ENCODE measurements around the gene PEX3. TPM values are rescaled to one million over a fixed set of nuclear protein-coding genes. Genes with fewer than 3 reads are reported as not detected.
A peak's percentile ranks its signal among the peaks of the same experiment; 100 is the strongest.
"Not testable (repeated sequence)": the region's sequence is repeated elsewhere in the genome, so short reads cannot be mapped to it uniquely, and the experiment has no call there.

Gene PEX3
- total RNA-seq, 2 experiments from 2014 or later: 19.7 to 21.1 TPM

DNA sequence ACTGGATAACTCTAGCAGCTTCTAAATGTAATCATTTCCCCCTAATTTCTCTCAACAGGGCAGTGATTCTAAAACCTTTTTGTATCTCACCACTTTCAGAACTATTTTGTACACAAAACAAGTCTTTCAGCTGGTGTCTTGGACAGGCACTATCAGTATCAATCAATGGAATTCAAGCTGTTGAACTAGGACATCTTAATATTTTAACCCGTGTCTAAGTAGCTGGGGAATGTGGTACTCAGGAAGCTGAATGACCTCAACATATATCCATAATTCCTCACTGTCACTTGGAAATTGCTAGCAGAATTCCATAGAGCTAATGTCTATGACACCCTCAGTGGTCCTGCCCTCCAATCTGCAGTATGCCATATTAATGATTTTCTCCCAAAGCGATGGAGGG, 24.6 kb upstream of the PEX3 start:
- intact Hi-C loops (cut with micrococcal nuclease): loop anchor here (2.0 to 5.0 kb wide), 2 partner anchors 857 to 954 kb away; no protein-coding TSS in a partner anchor
- Mint-ChIP-seq H3K4me1 (ENCODE audit: low read depth) (no peaks in the 10 kb centered on the region), H3K4me3 (no peak overlapping the region), H3K27ac (no peak overlapping the region), H3K36me3 (peaks cover 11% of the 10 kb centered on the region), H3K9me3 (no peaks in the 10 kb centered on the region), H3K27me3 (no peaks in the 10 kb centered on the region)
- CTCF ChIA-PET: interaction anchor here (0.6 to 4.1 kb wide), 7 partner anchors 56 to 951 kb away, joined by 3 to 25 read pairs (median 4); no protein-coding TSS in a partner anchor
- no peak for DNase-seq
- POLR2A ChIA-PET: no interaction called here

DNA sequence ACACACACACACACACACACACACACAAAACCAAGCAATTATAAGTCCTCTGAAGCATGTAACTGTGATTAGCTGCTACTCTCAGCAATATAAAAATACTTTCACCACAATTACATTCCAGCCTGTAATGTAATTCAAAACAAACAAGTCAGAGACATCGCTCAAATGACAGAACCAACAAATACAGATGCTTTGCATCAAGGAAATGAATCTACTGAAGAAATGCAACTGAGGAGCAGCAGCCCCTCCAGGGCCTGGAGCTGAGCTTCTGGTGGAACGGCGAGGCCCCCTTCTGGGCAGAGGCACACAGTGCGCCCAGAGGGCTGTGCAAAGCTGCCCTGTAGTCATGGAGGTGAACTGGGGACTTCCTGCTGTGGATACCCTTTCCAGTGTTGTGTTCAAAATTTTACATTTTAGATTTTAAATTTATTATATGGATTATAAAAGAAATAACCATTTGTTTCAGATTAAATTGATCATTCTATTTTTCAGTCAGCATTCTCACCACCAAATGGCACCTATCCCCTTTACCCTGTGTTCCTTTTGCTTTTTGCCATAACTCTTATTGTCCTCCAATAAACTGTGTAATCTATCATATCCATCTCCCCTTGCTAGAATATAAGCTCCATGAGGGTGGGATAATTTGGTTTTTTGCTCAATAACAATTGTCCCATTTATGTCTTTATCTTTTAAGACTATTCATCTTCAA, 23.3 kb upstream of the PEX3 start:
- ChIA-PET CTCF (interaction anchor here (0.6 to 4.1 kb wide), 24 partner anchors 10 to 1071 kb away, joined by 3 to 25 read pairs (median 4); no protein-coding TSS in a partner anchor), POLR2A (interaction anchor here (0.6 kb wide), 1 partner anchor 338 kb away, joined by 3 read pairs; no protein-coding TSS in a partner anchor)
- no peak overlapping the region for H3K4me3 Mint-ChIP-seq
- H3K27me3 Mint-ChIP-seq: no peaks in the 10 kb centered on the region
- no peak overlapping the region for H3K27ac Mint-ChIP-seq
- H3K36me3 Mint-ChIP-seq: peaks cover 15% of the 10 kb centered on the region
- no peaks in the 10 kb centered on the region for H3K9me3 Mint-ChIP-seq
- intact Hi-C loops (cut with micrococcal nuclease): loop anchor here (1.0 to 5.0 kb wide), 4 partner anchors 194 to 955 kb away; no protein-coding TSS in a partner anchor
- peaks cover 6% of the 10 kb centered on the region for H3K4me1 Mint-ChIP-seq (ENCODE audit: low read depth)
- peak; percentile 78 for DNase-seq

DNA sequence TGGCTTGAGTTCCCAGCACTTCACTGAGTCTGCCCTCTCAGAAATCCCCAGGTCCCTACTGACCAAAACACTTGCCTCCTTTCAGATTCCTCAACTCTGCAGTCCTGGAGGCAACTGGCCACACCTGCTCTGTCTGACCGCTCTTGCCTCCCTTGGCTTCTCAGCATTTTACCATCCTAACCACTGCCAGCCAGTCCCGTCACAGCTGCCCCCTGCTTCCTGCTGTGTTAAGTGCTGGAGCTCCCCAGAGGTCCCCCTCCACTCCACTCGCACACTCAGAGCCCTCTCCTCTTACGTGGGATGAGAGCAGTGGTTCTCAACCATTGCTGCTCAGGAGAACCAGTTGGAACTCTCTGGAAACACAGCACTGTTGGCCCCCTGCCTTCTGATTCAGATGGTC, 20.6 kb upstream of the PEX3 start:
- Mint-ChIP-seq H3K36me3 (peaks cover 24% of the 10 kb centered on the region), H3K27ac (no peak overlapping the region), H3K4me3 (no peak overlapping the region), H3K27me3 (no peaks in the 10 kb centered on the region), H3K4me1 (ENCODE audit: low read depth) (peaks cover 6% of the 10 kb centered on the region), H3K9me3 (no peaks in the 10 kb centered on the region)
- no peak for DNase-seq
- CTCF ChIA-PET: interaction anchor here (1.0 kb wide), 2 partner anchors 197 to 863 kb away, joined by 3 read pairs; no protein-coding TSS in a partner anchor
- intact Hi-C loops (cut with micrococcal nuclease): loop anchor here (5.0 kb wide), 1 partner anchor 958 kb away; no protein-coding TSS in a partner anchor
- POLR2A ChIA-PET: no interaction called here

DNA sequence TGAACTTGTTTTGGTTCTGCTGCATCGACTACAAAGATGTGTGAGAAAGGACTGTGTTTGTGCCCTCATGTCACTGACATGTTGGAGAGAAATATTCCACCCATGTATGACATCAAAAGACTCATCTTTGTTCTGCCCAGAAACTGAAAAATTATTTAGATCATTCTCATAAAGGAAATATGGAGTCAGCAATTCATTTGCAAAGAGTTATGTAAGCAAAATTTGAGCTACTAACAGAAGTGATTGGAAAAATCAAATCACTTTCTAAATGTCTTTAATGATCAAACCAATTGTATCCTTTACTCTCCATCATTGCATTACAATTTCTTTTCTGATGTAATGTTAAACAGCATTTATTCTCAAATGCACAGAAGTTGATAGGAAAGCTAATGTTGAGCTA, 19.4 kb upstream of the PEX3 start:
- POLR2A ChIA-PET: no interaction called here
- no peaks in the 10 kb centered on the region for H3K9me3 Mint-ChIP-seq
- no peak for DNase-seq
- peaks cover 6% of the 10 kb centered on the region for H3K4me1 Mint-ChIP-seq (ENCODE audit: low read depth)
- no peak overlapping the region for H3K4me3 Mint-ChIP-seq
- CTCF ChIA-PET: no interaction called here
- intact Hi-C loops (cut with micrococcal nuclease): no loop called here
- H3K27me3 Mint-ChIP-seq: no peaks in the 10 kb centered on the region
- H3K36me3 Mint-ChIP-seq: peaks cover 28% of the 10 kb centered on the region
- H3K27ac Mint-ChIP-seq: no peak overlapping the region

DNA sequence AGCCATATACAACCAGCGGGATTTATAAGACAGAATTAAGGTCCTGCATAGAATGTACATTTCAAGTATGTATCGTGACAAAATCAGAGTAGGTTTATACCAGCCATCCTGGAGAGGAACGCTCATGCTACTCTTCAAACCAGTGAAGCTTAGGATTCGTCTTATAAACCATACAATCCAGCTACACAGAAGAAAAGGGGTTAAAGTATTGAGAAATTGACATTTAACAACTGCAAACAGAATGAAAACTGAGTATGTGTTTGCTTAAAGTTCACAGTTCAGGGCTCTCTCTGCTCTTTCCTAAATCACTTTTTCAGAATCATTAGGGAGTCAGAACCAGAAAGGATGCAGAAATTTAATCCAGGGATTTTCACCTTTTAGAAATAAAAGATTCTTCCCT, 18.0 kb upstream of the PEX3 start:
- DNase-seq: no peak
- ChIA-PET CTCF (no interaction called here), POLR2A (no interaction called here)
- H3K9me3 Mint-ChIP-seq: no peaks in the 10 kb centered on the region
- no peak overlapping the region for H3K27ac Mint-ChIP-seq
- intact Hi-C loops (cut with micrococcal nuclease): no loop called here
- peaks cover 31% of the 10 kb centered on the region for H3K36me3 Mint-ChIP-seq
- no peak overlapping the region for H3K4me3 Mint-ChIP-seq
- H3K27me3 Mint-ChIP-seq: no peaks in the 10 kb centered on the region
- peaks cover 6% of the 10 kb centered on the region for H3K4me1 Mint-ChIP-seq (ENCODE audit: low read depth)

DNA sequence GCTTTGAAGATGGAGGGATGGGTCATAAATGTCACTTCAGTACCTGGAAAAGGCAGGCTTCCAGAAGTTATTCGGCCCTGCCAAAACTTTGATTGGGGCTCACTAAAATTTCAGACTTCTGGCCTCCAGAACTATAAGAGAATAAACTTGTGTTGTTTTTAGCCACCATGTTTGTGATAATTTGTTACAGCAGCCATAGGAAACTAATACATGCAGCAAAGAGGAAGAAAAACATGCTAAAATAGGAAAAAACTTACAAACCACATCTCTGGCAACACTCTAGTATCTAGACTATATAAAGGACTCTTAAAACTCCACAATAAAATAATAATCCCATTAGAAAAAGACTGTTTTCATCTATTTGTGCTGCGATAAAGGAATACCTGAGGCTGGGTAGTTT, 9.6 kb upstream of the PEX3 start:
- POLR2A ChIA-PET: no interaction called here
- Mint-ChIP-seq H3K9me3 (no peaks in the 10 kb centered on the region), H3K27me3 (no peaks in the 10 kb centered on the region), H3K36me3 (peaks cover 45% of the 10 kb centered on the region), H3K4me3 (no peak overlapping the region), H3K4me1 (ENCODE audit: low read depth) (peaks cover 38% of the 10 kb centered on the region), H3K27ac (no peak overlapping the region)
- intact Hi-C loops (cut with micrococcal nuclease): loop anchor here (1.0 to 10.0 kb wide), 3 partner anchors 9 to 306 kb away; partner anchors contain the start of genes ADAT2, FUCA2 and PEX3
- DNase-seq: no peak
- CTCF ChIA-PET: no interaction called here

DNA sequence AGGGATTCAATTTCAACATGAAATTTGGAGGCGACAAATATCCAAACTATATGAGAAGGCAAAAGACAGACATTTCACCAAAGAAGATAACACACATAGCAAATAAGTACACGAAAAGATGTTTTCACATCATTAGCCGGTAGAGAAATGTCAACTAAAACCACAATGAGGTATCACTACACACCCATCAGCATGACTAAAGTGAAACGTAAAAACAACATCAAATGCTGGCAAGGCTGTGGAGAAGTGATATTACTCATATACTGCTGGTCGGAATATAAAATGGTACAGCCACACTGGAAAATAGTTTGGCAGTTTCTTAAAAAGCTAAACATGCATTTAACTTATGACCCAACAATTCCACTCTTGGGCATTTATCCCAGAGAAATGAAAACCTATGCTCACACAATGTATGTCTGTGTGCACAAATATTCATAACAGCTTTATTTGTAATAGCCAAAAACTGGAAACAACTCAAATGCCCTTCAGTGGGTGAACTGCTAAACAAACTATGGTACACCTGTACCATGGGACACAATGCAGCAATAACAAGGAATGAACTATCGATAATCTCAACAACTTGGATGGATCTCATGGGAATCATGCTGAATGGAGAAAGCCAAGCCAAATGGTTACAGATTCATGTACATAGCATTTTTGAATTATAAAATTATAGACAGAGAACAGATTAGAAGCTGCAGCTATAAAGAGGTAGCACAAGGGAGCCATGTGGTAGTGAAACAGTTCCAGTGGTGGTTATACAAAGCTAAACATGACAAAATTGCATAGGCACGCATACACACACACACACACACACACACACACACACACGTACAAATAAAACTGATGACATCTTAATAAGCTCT, 8.7 kb upstream of the PEX3 start:
- ChIA-PET CTCF (interaction anchor here (0.6 to 1.2 kb wide), 4 partner anchors 9 to 750 kb away, joined by 3 to 6 read pairs (median 3); partner anchors contain the start of genes ADAT2, FUCA2 and PEX3), POLR2A (interaction anchor here (1.5 kb wide), 1 partner anchor 9 kb away, joined by 8 read pairs; the partner anchor contains the start of genes ADAT2 and PEX3)
- peak overlapping the region; percentile 54 for H3K27ac Mint-ChIP-seq
- no peak for DNase-seq
- no peak overlapping the region for H3K4me3 Mint-ChIP-seq
- intact Hi-C loops (cut with micrococcal nuclease): loop anchor here (1.0 to 10.0 kb wide), 3 partner anchors 8 to 307 kb away; partner anchors contain the start of genes ADAT2, FUCA2 and PEX3
- no peaks in the 10 kb centered on the region for H3K27me3 Mint-ChIP-seq
- H3K36me3 Mint-ChIP-seq: peaks cover 39% of the 10 kb centered on the region
- H3K4me1 Mint-ChIP-seq (ENCODE audit: low read depth): peaks cover 44% of the 10 kb centered on the region
- H3K9me3 Mint-ChIP-seq: no peaks in the 10 kb centered on the region

DNA sequence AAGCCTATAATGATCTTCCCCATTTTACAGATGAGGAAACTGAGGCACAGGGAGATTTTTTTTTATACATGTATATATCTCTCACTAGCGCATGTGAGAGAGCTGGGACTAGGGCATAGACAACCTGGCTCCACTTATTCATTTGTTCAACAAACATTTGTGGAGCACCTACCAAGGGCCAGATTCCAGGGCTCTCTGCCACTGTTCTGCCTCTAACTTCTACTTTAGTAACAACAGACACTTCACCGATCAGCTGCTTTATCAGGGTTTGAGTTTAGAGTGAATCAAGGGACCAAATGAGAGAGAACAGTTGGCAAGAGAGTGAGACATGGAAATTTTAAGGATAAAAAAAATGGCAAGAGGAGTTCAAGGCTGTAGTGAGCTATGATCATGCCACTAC, 7.5 kb upstream of the PEX3 start:
- no peak overlapping the region for H3K27ac Mint-ChIP-seq
- peaks cover 35% of the 10 kb centered on the region for H3K36me3 Mint-ChIP-seq
- ChIA-PET POLR2A (no interaction called here), CTCF (no interaction called here)
- peaks cover 53% of the 10 kb centered on the region for H3K4me1 Mint-ChIP-seq (ENCODE audit: low read depth)
- H3K9me3 Mint-ChIP-seq: no peaks in the 10 kb centered on the region
- intact Hi-C loops (cut with micrococcal nuclease): loop anchor here (10.0 kb wide), 1 partner anchor 308 kb away; no protein-coding TSS in a partner anchor
- no peaks in the 10 kb centered on the region for H3K27me3 Mint-ChIP-seq
- H3K4me3 Mint-ChIP-seq: no peak overlapping the region
- no peak for DNase-seq

DNA sequence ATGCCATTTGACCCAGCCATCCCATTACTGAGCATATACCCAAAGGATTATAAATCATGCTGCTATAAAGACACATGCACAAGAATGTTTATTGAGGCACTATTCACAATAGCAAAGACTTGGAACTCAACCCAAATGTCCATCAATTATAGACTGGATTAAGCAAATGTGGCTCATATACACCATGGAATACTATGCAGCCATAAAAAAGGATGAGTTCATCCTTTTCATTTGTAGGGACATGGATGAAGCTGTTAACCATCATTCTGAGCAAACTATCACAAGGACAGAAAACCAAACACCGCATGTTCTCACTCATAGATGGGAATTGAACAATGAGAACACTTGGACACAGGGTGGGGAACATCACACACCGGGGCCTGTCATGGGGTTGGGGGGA, 2.7 kb upstream of the PEX3 start:
- CTCF ChIA-PET, H3K4me3 Mint-ChIP-seq, H3K9me3 Mint-ChIP-seq, DNase-seq, H3K27ac Mint-ChIP-seq, H3K36me3 Mint-ChIP-seq, H3K27me3 Mint-ChIP-seq, POLR2A ChIA-PET: not testable (repeated sequence)
- intact Hi-C loops (cut with micrococcal nuclease): loop anchor here (10.0 kb wide), 1 partner anchor 313 kb away; no protein-coding TSS in a partner anchor
- H3K4me1 Mint-ChIP-seq (ENCODE audit: low read depth): peaks cover 29% of the 10 kb centered on the region

DNA sequence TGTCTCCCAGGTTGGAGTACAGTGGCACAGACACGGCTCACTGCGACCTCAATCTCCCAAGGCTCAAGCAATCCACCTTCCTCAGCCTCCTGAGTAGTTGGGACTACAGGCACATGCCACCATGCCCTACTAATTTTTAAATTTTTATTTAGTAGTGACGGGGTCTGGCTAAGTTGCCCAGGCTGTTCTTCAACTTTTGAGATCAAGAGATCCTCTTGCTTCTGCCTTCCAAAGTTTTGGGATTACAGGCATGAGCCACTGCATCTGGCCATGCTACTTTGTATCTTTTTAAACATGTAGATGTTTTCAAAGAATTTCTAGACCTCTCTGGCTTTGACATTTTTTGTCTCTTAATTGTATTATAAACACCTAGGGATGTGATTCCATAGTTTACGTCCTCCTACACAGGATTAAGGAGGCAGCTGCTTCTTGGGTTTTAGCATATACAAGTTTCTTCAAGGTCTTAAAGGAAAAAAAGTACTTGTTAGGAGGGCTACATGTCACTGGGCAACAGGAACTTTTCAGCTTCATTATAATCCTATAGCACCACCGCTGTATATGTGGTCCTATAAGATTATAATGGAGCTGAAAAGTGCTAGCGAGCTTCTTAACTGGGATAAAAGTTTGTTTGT, 1.4 kb upstream of the PEX3 start:
- intact Hi-C loops (cut with micrococcal nuclease): loop anchor here (10.0 kb wide), 1 partner anchor 314 kb away; no protein-coding TSS in a partner anchor
- POLR2A ChIA-PET: interaction anchor here (1.7 to 2.0 kb wide), 2 partner anchors 64 to 87 kb away, joined by 3 to 9 read pairs; no protein-coding TSS in a partner anchor
- Mint-ChIP-seq H3K36me3 (peaks cover 5% of the 10 kb centered on the region), H3K4me3 (peak overlapping the region; percentile 88), H3K9me3 (no peaks in the 10 kb centered on the region), H3K27ac (no peak overlapping the region), H3K4me1 (ENCODE audit: low read depth) (peaks cover 35% of the 10 kb centered on the region), H3K27me3 (no peaks in the 10 kb centered on the region)
- no peak for DNase-seq
- CTCF ChIA-PET: interaction anchor here (0.6 kb wide), 1 partner anchor 89 kb away, joined by 3 read pairs; no protein-coding TSS in a partner anchor

DNA sequence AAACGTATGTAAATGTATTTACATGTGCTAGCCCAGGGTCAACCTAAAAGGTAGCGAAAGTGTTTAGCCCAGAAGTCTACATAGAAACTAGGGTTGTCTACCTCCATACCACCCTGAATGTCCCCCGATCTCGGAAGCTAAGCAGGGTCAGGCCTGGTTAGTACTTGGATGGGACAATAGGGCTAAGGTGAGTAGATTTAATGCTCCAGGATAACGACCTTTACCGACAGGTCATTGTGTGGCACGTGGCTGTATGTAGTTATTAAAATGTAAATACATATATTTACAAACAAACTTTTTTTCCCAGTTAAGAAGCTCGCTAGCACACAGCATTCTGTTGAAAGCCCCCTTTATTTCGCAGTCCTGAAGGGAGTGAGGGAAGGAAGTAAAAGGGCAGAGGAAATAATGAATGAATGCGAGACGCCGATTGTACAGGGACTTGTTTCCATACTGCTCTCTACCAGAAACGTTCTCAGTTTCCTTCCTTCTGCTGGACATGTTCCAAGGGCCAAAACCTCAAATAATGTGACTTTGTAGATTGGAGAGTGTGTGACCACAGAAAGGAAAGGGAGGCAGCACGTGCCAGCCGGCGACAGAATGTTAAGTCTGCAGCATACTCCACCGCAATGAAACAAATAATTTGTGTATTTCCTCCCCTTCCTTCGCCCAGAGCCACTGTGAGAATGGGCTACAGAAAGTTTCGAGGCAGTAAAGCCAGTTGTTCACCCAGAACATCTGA, 722 bp upstream of the PEX3 start:
- no peaks in the 10 kb centered on the region for H3K9me3 Mint-ChIP-seq
- no peaks in the 10 kb centered on the region for H3K27me3 Mint-ChIP-seq
- peaks cover 41% of the 10 kb centered on the region for H3K4me1 Mint-ChIP-seq (ENCODE audit: low read depth)
- DNase-seq: peak; percentile 43
- peak overlapping the region; percentile 91 for H3K27ac Mint-ChIP-seq
- ChIA-PET POLR2A (interaction anchor here (0.7 to 2.0 kb wide), 11 partner anchors 8 to 631 kb away, joined by 3 to 10 read pairs (median 4); partner anchors contain the start of genes FUCA2 and LTV1), CTCF (interaction anchor here (0.6 to 1.5 kb wide), 5 partner anchors 8 to 564 kb away, joined by 3 to 5 read pairs (median 3); partner anchors contain the start of gene FUCA2)
- peak overlapping the region; percentile 88 for H3K4me3 Mint-ChIP-seq
- intact Hi-C loops (cut with micrococcal nuclease): loop anchor here (1.0 to 10.0 kb wide), 11 partner anchors 9 to 1303 kb away; partner anchors contain the start of genes AIG1, FUCA2, NMBR and VTA1
- H3K36me3 Mint-ChIP-seq: peaks cover under 1% of the 10 kb centered on the region
